Karpas-422 (cell line): ENCODE results near the gene THSD7B. TPM values are rescaled to one million over a fixed set of nuclear protein-coding genes. Genes with fewer than 3 reads are reported as not detected.

Source experiments
- DNase-seq: peaks from one replicate; pipeline ENCODE4 v3.0.0-alpha.2; 2015
- H2AFZ ChIP-seq: fragments of 200-600 bp; sonication (generic); 2 replicates; pipeline ENCODE4 v1.6.1; 2014; ENCODE audit warnings: antibody characterized with exemption, low read length, mixed read lengths
- H3K27ac ChIP-seq: fragments of 200-600 bp; sonication (generic); 2 replicates; pipeline ENCODE4 v1.5.1; 2014; ENCODE audit warnings: mild to moderate bottlenecking, low read length, moderate library complexity
- H3K27me3 ChIP-seq: fragments of 200-600 bp; sonication (generic); 2 replicates; pipeline ENCODE4 v1.6.1; 2014; ENCODE audit warnings: low read length, mixed read lengths
- H3K36me3 ChIP-seq: fragments of 200-600 bp; sonication (generic); 2 replicates; pipeline ENCODE4 v1.6.1; 2014; ENCODE audit warnings: low read length, mixed read lengths; ENCODE audit not compliant: insufficient read depth
- H3K4me1 ChIP-seq: fragments of 200-600 bp; sonication (generic); 2 replicates; pipeline ENCODE4 v1.6.1; 2014; ENCODE audit warnings: mild to moderate bottlenecking, low read length, mixed read lengths
- H3K4me2 ChIP-seq: fragments of 200-600 bp; sonication (generic); 2 replicates; pipeline ENCODE4 v1.6.1; 2014; ENCODE audit warnings: low read length, low read depth, mild to moderate bottlenecking; ENCODE audit not compliant: poor library complexity, severe bottlenecking
- H3K4me3 ChIP-seq: fragments of 200-600 bp; sonication (generic); 2 replicates; pipeline ENCODE4 v1.5.1; 2014; ENCODE audit warnings: mild to moderate bottlenecking, antibody characterized with exemption, low read length, mixed read lengths
- H3K79me2 ChIP-seq: fragments of 200-600 bp; sonication (generic); 2 replicates; pipeline ENCODE4 v1.6.1; 2014; ENCODE audit warnings: mild to moderate bottlenecking, low read length, mixed read lengths
- H3K9ac ChIP-seq: fragments of 200-600 bp; sonication (generic); 2 replicates; pipeline ENCODE4 v1.6.0; 2014; ENCODE audit warnings: low read length
- H3K9me2 ChIP-seq: fragments of 200-600 bp; sonication (generic), shearing (Covaris generic); replicated peaks from 2 replicates; pipeline ENCODE4 v1.6.0; 2014; ENCODE audit warnings: mild to moderate bottlenecking, low read length, moderate library complexity; ENCODE audit not compliant: insufficient read depth
- H3K9me3 ChIP-seq: fragments of 300-700, 200-600 bp; sonication (generic); 2 replicates; pipeline ENCODE4 v1.6.1; 2014; ENCODE audit warnings: low read length, mixed read lengths
- H4K20me1 ChIP-seq: fragments of 200-600 bp; sonication (generic); 2 replicates; pipeline ENCODE4 v1.6.1; 2014; ENCODE audit warnings: mild to moderate bottlenecking, antibody characterized with exemption, low read length, low read depth; ENCODE audit not compliant: insufficient read depth
- total RNA-seq: library from RNA; depleted of rRNA; stranded (reverse); fragments of >200 nt; shearing (Covaris generic); gene quantifications from 2 replicates; pipeline ENCODE4 v1.2.3, GENCODE V29; 2014; ENCODE audit warnings: low replicate concordance

The THSD7B gene
- total RNA-seq, 1 experiment from 2014 or later = not detected

- H3K4me3 ChIP-seq = no peak overlapping the region
- H3K4me1 ChIP-seq = no peaks in the 10 kb centered on the region
- H3K9me3 ChIP-seq = peaks cover 4% of the 10 kb centered on the region; the same call in 1 of the 2 replicates
- no peak for DNase-seq
- no peak overlapping the region for H3K27ac ChIP-seq
- no peaks in the 10 kb centered on the region for H4K20me1 ChIP-seq
- no peak overlapping the region for H3K9ac ChIP-seq
- no peaks in the 10 kb centered on the region for H3K36me3 ChIP-seq
- no peaks in the 10 kb centered on the region for H3K79me2 ChIP-seq
- H3K9me2 ChIP-seq = no peaks in the 10 kb centered on the region
- H2AFZ ChIP-seq = no peak overlapping the region
- no peak overlapping the region for H3K4me2 ChIP-seq
- H3K27me3 ChIP-seq = no peaks in the 10 kb centered on the region
Measured at GRCh38 chr2:137705296-137705695, 940.0 kb downstream of the THSD7B start.

- no peaks in the 10 kb centered on the region for H3K9me2 ChIP-seq
- peaks cover 8% of the 10 kb centered on the region for H3K9me3 ChIP-seq
- H3K4me1 ChIP-seq = no peaks in the 10 kb centered on the region
- no peaks in the 10 kb centered on the region for H3K27me3 ChIP-seq
- H2AFZ ChIP-seq = no peak overlapping the region
- H3K36me3 ChIP-seq = no peaks in the 10 kb centered on the region
- no peaks in the 10 kb centered on the region for H3K79me2 ChIP-seq
- H3K4me2 ChIP-seq = no peak overlapping the region
- H4K20me1 ChIP-seq = no peaks in the 10 kb centered on the region
- no peak overlapping the region for H3K27ac ChIP-seq
- DNase-seq = no peak
- no peak overlapping the region for H3K4me3 ChIP-seq
- no peak overlapping the region for H3K9ac ChIP-seq
Measured at GRCh38 chr2:137706786-137707613, 941.7 kb downstream of the THSD7B start.

- no peaks in the 10 kb centered on the region for H3K4me1 ChIP-seq
- no peaks in the 10 kb centered on the region for H4K20me1 ChIP-seq
- H3K27ac ChIP-seq = no peak overlapping the region
- no peak overlapping the region for H3K9ac ChIP-seq
- H3K4me2 ChIP-seq = no peak overlapping the region
- no peak for DNase-seq
- H3K9me3 ChIP-seq = peaks cover 8% of the 10 kb centered on the region
- no peaks in the 10 kb centered on the region for H3K79me2 ChIP-seq
- H3K4me3 ChIP-seq = no peak overlapping the region
- H3K27me3 ChIP-seq = no peaks in the 10 kb centered on the region
- H3K36me3 ChIP-seq = no peaks in the 10 kb centered on the region
- no peak overlapping the region for H2AFZ ChIP-seq
- H3K9me2 ChIP-seq = no peaks in the 10 kb centered on the region
Measured at GRCh38 chr2:137708311-137708710, 943.0 kb downstream of the THSD7B start.

- H4K20me1 ChIP-seq = no peaks in the 10 kb centered on the region
- no peaks in the 10 kb centered on the region for H3K9me2 ChIP-seq
- H3K79me2 ChIP-seq = no peaks in the 10 kb centered on the region
- H3K9ac ChIP-seq = no peak overlapping the region
- H3K4me3 ChIP-seq = no peak overlapping the region
- no peak overlapping the region for H2AFZ ChIP-seq
- no peaks in the 10 kb centered on the region for H3K27me3 ChIP-seq
- DNase-seq = no peak
- H3K36me3 ChIP-seq = no peaks in the 10 kb centered on the region
- no peaks in the 10 kb centered on the region for H3K4me1 ChIP-seq
- H3K9me3 ChIP-seq = peaks cover 4% of the 10 kb centered on the region; the same call in 1 of the 2 replicates
- H3K4me2 ChIP-seq = no peak overlapping the region
- no peak overlapping the region for H3K27ac ChIP-seq
Measured at GRCh38 chr2:137715731-137716191, 950.4 kb downstream of the THSD7B start.

GRCh38 chr2:137718786-137719185, 953.4 kb downstream of the THSD7B start:
- Histone ChIP-seq H3K4me3 (no peak overlapping the region), H3K27me3 (no peaks in the 10 kb centered on the region), H2AFZ (no peak overlapping the region), H3K4me1 (no peaks in the 10 kb centered on the region), H4K20me1 (no peaks in the 10 kb centered on the region), H3K36me3 (no peaks in the 10 kb centered on the region), H3K79me2 (no peaks in the 10 kb centered on the region), H3K9me3 (no peaks in the 10 kb centered on the region; the same call in 1 of the 2 replicates), H3K4me2 (no peak overlapping the region), H3K9ac (no peak overlapping the region), H3K9me2 (no peaks in the 10 kb centered on the region), H3K27ac (no peak overlapping the region)
- DNase-seq = no peak

- H3K9ac ChIP-seq = no peak overlapping the region
- H3K4me3 ChIP-seq = no peak overlapping the region
- H3K79me2 ChIP-seq = no peaks in the 10 kb centered on the region
- no peak overlapping the region for H3K4me2 ChIP-seq
- no peaks in the 10 kb centered on the region for H3K27me3 ChIP-seq
- H3K4me1 ChIP-seq = no peaks in the 10 kb centered on the region
- no peaks in the 10 kb centered on the region for H3K9me2 ChIP-seq
- DNase-seq = no peak
- no peaks in the 10 kb centered on the region for H4K20me1 ChIP-seq
- no peaks in the 10 kb centered on the region for H3K36me3 ChIP-seq
- no peak overlapping the region for H2AFZ ChIP-seq
- no peaks in the 10 kb centered on the region; the same call in 1 of the 2 replicates for H3K9me3 ChIP-seq
- H3K27ac ChIP-seq = no peak overlapping the region
Measured at GRCh38 chr2:137721733-137722132, 956.4 kb downstream of the THSD7B start.

GRCh38 chr2:137724912-137725311, 959.6 kb downstream of the THSD7B start:
- Histone ChIP-seq H4K20me1 (no peaks in the 10 kb centered on the region), H2AFZ (no peak overlapping the region), H3K27ac (no peak overlapping the region), H3K9me3 (no peaks in the 10 kb centered on the region; the same call in 1 of the 2 replicates), H3K4me1 (no peaks in the 10 kb centered on the region), H3K79me2 (no peaks in the 10 kb centered on the region), H3K9ac (no peak overlapping the region), H3K27me3 (no peaks in the 10 kb centered on the region), H3K36me3 (no peaks in the 10 kb centered on the region), H3K4me2 (no peak overlapping the region), H3K4me3 (no peak overlapping the region), H3K9me2 (no peaks in the 10 kb centered on the region)
- DNase-seq = no peak
